GM21381 (cell line): ENCODE results near the gene BEGAIN.

ENCODE experiments used
- ATAC-seq: cut with Tn5 transposase; IDR thresholded peaks from one replicate; pipeline ENCODE4 v1.9.1; 2021; ENCODE audit warnings: mild to moderate bottlenecking, moderate library complexity; ENCODE audit not compliant: unreplicated experiment

The BEGAIN gene

GRCh38 chr14:100539766-100540140, 47.5 kb downstream of the BEGAIN start:
- no peak for ATAC-seq

- ATAC-seq: no peak
These were observed 48.1 kb downstream of the BEGAIN start for GRCh38 chr14:100539003-100539660.

GRCh38 chr14:100538351-100539002, 48.7 kb downstream of the BEGAIN start:
- ATAC-seq: no peak

GRCh38 chr14:100537446-100538350, 49.5 kb downstream of the BEGAIN start:
- ATAC-seq: no peak

- no peak for ATAC-seq
These were observed 50.3 kb downstream of the BEGAIN start for GRCh38 chr14:100536721-100537445.

GRCh38 chr14:100536121-100536510, 51.1 kb downstream of the BEGAIN start:
- ATAC-seq: no peak

- ATAC-seq: no peak
These were observed 51.7 kb downstream of the BEGAIN start for GRCh38 chr14:100535287-100536120.

- no peak for ATAC-seq
These were observed 52.5 kb downstream of the BEGAIN start for GRCh38 chr14:100534528-100535286.

- ATAC-seq: no peak
These were observed 53.3 kb downstream of the BEGAIN start for GRCh38 chr14:100533656-100534485.

- ATAC-seq: no peak
These were observed 54.1 kb downstream of the BEGAIN start for GRCh38 chr14:100532906-100533655.

- no peak for ATAC-seq
These were observed 54.9 kb downstream of the BEGAIN start for GRCh38 chr14:100532154-100532861.

- no peak for ATAC-seq
These were observed 55.8 kb downstream of the BEGAIN start for GRCh38 chr14:100531152-100532121.

- ATAC-seq: no peak
These were observed 56.7 kb downstream of the BEGAIN start for GRCh38 chr14:100530270-100531072.

- ATAC-seq: no peak
These were observed 57.6 kb downstream of the BEGAIN start for GRCh38 chr14:100529561-100530031.

- ATAC-seq: no peak
These were observed 58.2 kb downstream of the BEGAIN start for GRCh38 chr14:100528962-100529560.
